NOMO-1 treated with DMSO at 0.1 percent for 48 hours (cell line): ENCODE results near the gene SLC29A3.
"Not testable (repeated sequence)": the region's sequence is repeated elsewhere in the genome, so short reads cannot be mapped to it uniquely, and the experiment has no call there.

Experiments used
- DNase-seq: peaks from one replicate; lab custom pipeline; 2025; ENCODE audit not compliant: unreplicated experiment; lab: John Stamatoyannopoulos, UW

Gene SLC29A3

GRCh38 chr10:71319042-71319799, at the start of gene SLC29A3:
Gene SLC29A3 (plus strand): TSS chr10:71319259. CDS start chr10:71319310, 51 bp downstream.
- peak; percentile 85 for DNase-seq

- DNase-seq: no peak
These were observed 49.5 kb upstream of the SLC29A3 start for GRCh38 chr10:71269301-71270288.

- DNase-seq: peak; percentile 39
These were observed 48.5 kb upstream of the SLC29A3 start for GRCh38 chr10:71270301-71271220.

GRCh38 chr10:71271662-71272055, 47.4 kb upstream of the SLC29A3 start:
- DNase-seq: no peak

- DNase-seq: no peak
These were observed 46.8 kb upstream of the SLC29A3 start for GRCh38 chr10:71272056-71272771.

GRCh38 chr10:71272974-71273373, 46.1 kb upstream of the SLC29A3 start:
- not testable (repeated sequence) for DNase-seq

GRCh38 chr10:71273506-71273905, 45.6 kb upstream of the SLC29A3 start:
- DNase-seq: no peak

GRCh38 chr10:71274901-71275796, 43.9 kb upstream of the SLC29A3 start:
- peak; percentile 13 for DNase-seq

- DNase-seq: no peak
These were observed 42.2 kb upstream of the SLC29A3 start for GRCh38 chr10:71276873-71277272.

- no peak for DNase-seq
These were observed 41.0 kb upstream of the SLC29A3 start for GRCh38 chr10:71277914-71278665.

GRCh38 chr10:71278691-71279588, 40.1 kb upstream of the SLC29A3 start:
- DNase-seq: no peak

- no peak for DNase-seq
These were observed 39.4 kb upstream of the SLC29A3 start for GRCh38 chr10:71279590-71280170.

- no peak for DNase-seq
These were observed 38.8 kb upstream of the SLC29A3 start for GRCh38 chr10:71280216-71280615.

- no peak for DNase-seq
These were observed 38.2 kb upstream of the SLC29A3 start for GRCh38 chr10:71280825-71281224.

- DNase-seq: no peak
These were observed 37.3 kb upstream of the SLC29A3 start for GRCh38 chr10:71281646-71282322.

- DNase-seq: no peak
These were observed 36.8 kb upstream of the SLC29A3 start for GRCh38 chr10:71282323-71282680.

- no peak for DNase-seq
These were observed 35.6 kb upstream of the SLC29A3 start for GRCh38 chr10:71283410-71283809.
